HEK293T (cell line): Measurements from ENCODE around the gene TIMM50.
A peak's percentile ranks its signal among the peaks of the same experiment; 100 is the strongest.

Source experiments
- CTCF ChIA-PET: fragments of 350-600 bp; formaldehyde crosslinking; extraction: SDS; loops from one replicate; lab custom pipeline; 2021; ENCODE audit warnings: antibody characterized with exemption, inconsistent platforms; lab: Yijun Ruan, JAX
- POLR2A ChIA-PET: fragments of 350-600 bp; formaldehyde crosslinking; extraction: SDS; loops from one replicate; lab custom pipeline; 2020; ENCODE audit warnings: antibody characterized with exemption, inconsistent platforms; lab: Yijun Ruan, JAX
- DNase-seq: peaks from one replicate; pipeline ENCODE4 v3.0.0; 2012; ENCODE audit warnings: mixed read lengths; ENCODE audit errors: extremely low spot score
- ARNT ChIP-seq: fragments of 450-650 bp; IDR thresholded peaks from 2 replicates; pipeline ENCODE4 v1.6.1; 2017; ENCODE audit warnings: mild to moderate bottlenecking
- BHLHE40 ChIP-seq: fragments of 450-650 bp; IDR thresholded peaks from 2 replicates; pipeline ENCODE4 v1.6.1; 2016; ENCODE audit warnings: mild to moderate bottlenecking, moderate library complexity, borderline replicate concordance
- CTBP1 ChIP-seq: fragments of 450-650 bp; IDR thresholded peaks from 2 replicates; pipeline ENCODE4 v1.6.1; 2016; ENCODE audit warnings: borderline replicate concordance
- ELF4 ChIP-seq: fragments of 450-650 bp; IDR thresholded peaks from 2 replicates; pipeline ENCODE4 v1.6.1; 2017; ENCODE audit warnings: antibody characterized with exemption
- FOXA1 ChIP-seq: fragments of 450-650 bp; IDR thresholded peaks from 2 replicates; pipeline ENCODE4 v1.6.1; 2016; ENCODE audit warnings: mild to moderate bottlenecking
- FOXK2 ChIP-seq: fragments of 450-650 bp; IDR thresholded peaks from 2 replicates; pipeline ENCODE4 v1.6.1; 2016; ENCODE audit warnings: mild to moderate bottlenecking
- FOXM1 ChIP-seq: fragments of 450-650 bp; IDR thresholded peaks from 2 replicates; pipeline ENCODE4 v1.6.1; 2017; ENCODE audit warnings: mild to moderate bottlenecking, borderline replicate concordance
- HDGF ChIP-seq: fragments of 450-650 bp; IDR thresholded peaks from 2 replicates; pipeline ENCODE4 v1.6.1; 2017; ENCODE audit warnings: antibody characterized with exemption, borderline replicate concordance
- L3MBTL2 ChIP-seq: fragments of 450-650 bp; conservative IDR thresholded peaks from 2 replicates; pipeline ENCODE4 v1.6.1; 2016; ENCODE audit warnings: mild to moderate bottlenecking
- LEF1 ChIP-seq: fragments of 450-650 bp; IDR thresholded peaks from 2 replicates; pipeline ENCODE4 v1.6.1; 2017; ENCODE audit warnings: mild to moderate bottlenecking, borderline replicate concordance
- NFRKB ChIP-seq: fragments of 450-650 bp; IDR thresholded peaks from 2 replicates; pipeline ENCODE4 v1.6.1; 2016; ENCODE audit warnings: mild to moderate bottlenecking, moderate library complexity
- SP1 ChIP-seq: fragments of 450-650 bp; IDR thresholded peaks from 2 replicates; pipeline ENCODE4 v1.6.1; 2017
- SUZ12 ChIP-seq: fragments of 450-650 bp; IDR thresholded peaks from 2 replicates; pipeline ENCODE4 v1.6.1; 2016; ENCODE audit warnings: mild to moderate bottlenecking
- TARDBP ChIP-seq: fragments of 450-650 bp; IDR thresholded peaks from 2 replicates; pipeline ENCODE4 v1.6.1; 2016
- ZNF384 ChIP-seq: fragments of 450-650 bp; IDR thresholded peaks from 2 replicates; pipeline ENCODE4 v1.6.1; 2016
- TF ChIP-seq, protein P1 (sequence below): fragments of 450-650 bp; IDR thresholded peaks from 2 replicates; pipeline ENCODE4 v1.6.1; 2016

The TIMM50 gene

DNA sequence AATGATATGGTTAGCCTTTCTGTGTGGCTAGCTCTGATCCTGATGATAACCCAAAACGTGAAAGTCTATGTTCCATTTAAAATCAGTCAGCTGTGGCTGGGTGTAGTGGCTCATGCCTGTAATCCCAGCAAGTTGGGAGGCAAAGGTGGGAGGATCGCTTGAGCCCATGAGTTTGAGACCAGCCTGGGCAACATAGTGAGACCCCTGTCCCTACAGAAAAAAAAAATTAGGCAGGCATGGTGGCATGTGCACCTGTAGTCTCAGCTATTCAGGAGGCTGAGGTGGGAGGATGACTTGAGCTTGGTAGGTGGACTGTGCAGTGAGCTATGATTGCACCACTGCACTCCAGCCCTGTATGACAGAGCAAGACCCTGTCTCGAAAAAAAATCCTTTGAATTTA is 53.2 kb downstream of the TIMM50 start:
- ChIA-PET POLR2A (interaction anchor here (1.8 to 3.5 kb wide), 2 partner anchors 36 to 98 kb away, joined by 4 to 25 read pairs; partner anchors contain the start of gene RPS16), CTCF (interaction anchor here (0.6 to 1.6 kb wide), 3 partner anchors 14 to 59 kb away, joined by 4 to 6 read pairs (median 4); no protein-coding TSS in a partner anchor)
- TF ChIP-seq BHLHE40 (no peak), TARDBP (no peak), ZNF384 (no peak), ELF4 (no peak)

DNA sequence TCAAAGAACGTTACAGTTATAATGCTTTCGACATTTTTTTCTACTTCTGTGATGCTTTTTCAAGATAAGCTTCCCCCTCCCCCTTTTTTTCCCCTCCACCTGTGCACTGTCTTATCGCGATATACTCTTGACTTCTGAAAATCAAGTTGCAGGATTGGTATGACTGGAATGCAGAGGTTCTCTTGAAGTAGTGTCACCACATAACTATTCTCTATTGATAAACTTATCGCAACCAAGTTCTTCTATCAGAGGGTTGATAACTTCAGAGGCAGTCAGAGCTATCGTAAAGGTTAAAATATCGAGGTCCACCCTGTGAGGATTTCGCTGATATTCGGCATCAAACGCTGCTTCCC is 58.5 kb downstream of the TIMM50 start:
- no peak for DNase-seq
- ChIA-PET CTCF (no interaction called here), POLR2A (interaction anchor here (1.2 to 1.6 kb wide), 4 partner anchors 94 to 148 kb away, joined by 4 to 12 read pairs (median 4); partner anchors contain the start of genes MED29, PAF1, RPS16 and SUPT5H)
- 0 out of 2 replicates have a peak, but pooled peaks have one; percentile 10 for TF ChIP-seq ZNF384
- no peak for TF ChIP-seq SUZ12

More for the DNA sequence above, 53.2 kb downstream of the TIMM50 start:
- no peak for DNase-seq

DNA sequence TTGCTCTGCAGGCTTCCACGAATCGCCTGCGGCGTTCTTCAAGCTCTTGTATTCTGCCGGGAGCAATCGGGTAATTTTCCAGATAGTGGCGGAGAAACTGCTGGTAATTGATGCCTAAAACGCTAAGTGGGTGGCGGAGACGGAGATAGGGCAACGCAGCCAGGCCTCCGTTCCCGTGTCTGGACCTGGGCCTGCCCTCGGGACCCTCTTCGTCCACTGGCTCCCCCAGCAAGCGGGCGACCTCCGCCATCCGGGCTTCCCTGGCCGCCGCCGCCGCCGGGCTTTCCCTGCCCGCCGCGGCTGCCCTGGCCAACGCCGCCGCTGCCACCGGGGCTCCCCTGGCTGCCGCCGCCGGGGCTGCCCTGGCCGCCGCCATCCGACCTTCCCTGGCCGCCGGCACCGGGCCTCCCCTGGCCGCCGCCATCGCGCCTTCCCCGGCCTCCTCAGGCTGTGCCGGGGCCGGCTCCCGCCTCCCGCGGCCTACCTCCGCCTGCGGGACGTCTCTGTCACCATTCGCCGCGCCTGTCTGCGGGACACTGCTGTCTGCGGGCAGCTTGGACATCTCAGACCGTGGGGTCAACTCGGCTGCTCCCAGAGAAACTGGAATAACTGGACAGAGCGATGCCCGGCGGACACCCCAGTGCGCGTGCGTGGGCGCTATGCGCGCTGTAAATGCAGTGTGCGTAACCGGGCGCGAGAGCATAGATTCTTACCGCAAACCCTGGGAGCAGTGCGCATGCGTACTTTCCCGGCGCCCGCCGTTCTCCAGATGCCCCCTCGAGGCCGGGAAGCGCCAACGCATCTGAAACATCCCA is 59.1 kb downstream of the TIMM50 start, which contains the start of gene EID2:
Gene EID2, minus strand, starts transcription at position 644 of the 815 bp plus-strand sequence. Its CDS starts 82 bp downstream, at position 562.
- ChIA-PET CTCF (interaction anchor here (0.6 kb wide), 3 partner anchors 119 to 1394 kb away, joined by 3 read pairs; no protein-coding TSS in a partner anchor), POLR2A (interaction anchor here (1.2 to 1.6 kb wide), 4 partner anchors 95 to 149 kb away, joined by 4 to 12 read pairs (median 4); partner anchors contain the start of genes MED29, PAF1, RPS16 and SUPT5H)
- peak; percentile 98 for DNase-seq
- no peak for TF ChIP-seq L3MBTL2
- 0 out of 2 replicates have a peak, but pooled peaks have one; percentile 29 for TF ChIP-seq FOXM1
- no peak for TF ChIP-seq FOXA1
- TF ChIP-seq, protein P1, sequence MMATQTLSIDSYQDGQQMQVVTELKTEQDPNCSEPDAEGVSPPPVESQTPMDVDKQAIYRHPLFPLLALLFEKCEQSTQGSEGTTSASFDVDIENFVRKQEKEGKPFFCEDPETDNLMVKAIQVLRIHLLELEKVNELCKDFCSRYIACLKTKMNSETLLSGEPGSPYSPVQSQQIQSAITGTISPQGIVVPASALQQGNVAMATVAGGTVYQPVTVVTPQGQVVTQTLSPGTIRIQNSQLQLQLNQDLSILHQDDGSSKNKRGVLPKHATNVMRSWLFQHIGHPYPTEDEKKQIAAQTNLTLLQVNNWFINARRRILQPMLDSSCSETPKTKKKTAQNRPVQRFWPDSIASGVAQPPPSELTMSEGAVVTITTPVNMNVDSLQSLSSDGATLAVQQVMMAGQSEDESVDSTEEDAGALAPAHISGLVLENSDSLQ: no peak
- TF ChIP-seq FOXK2: no peak
- TF ChIP-seq HDGF: no peak
- TF ChIP-seq NFRKB: no peak
- no peak for TF ChIP-seq TARDBP
- no peak for TF ChIP-seq ZNF384
- no peak for TF ChIP-seq SP1
- no peak for TF ChIP-seq BHLHE40
- TF ChIP-seq ARNT: peak; percentile 42; the same call in 1 of the 2 replicates
- no peak for TF ChIP-seq CTBP1
- TF ChIP-seq SUZ12: no peak
- no peak for TF ChIP-seq LEF1
- no peak for TF ChIP-seq ELF4

DNA sequence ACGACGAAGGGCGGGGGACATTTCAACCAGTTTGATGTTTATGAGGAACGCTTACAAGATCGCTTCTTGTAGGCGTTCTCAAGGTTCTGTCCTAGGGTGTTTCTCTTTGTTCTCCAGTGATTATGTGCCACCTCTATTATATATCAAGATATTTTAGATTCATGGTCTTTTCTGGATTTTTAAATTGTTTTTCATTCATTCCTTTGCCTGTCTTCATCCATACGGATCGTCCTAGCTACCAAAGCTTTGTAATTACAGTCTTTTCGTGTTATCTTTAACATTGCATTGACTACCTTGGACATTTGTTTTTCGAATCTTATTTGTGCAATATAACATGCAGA is 59.7 kb downstream of the TIMM50 start:
- TF ChIP-seq, protein P1: 0 out of 2 replicates have a peak, but pooled peaks have one; percentile 17
- no peak for TF ChIP-seq ELF4
- no peak for DNase-seq
- POLR2A ChIA-PET: interaction anchor here (0.7 to 1.6 kb wide), 3 partner anchors 95 to 149 kb away, joined by 3 to 5 read pairs (median 4); partner anchors contain the start of genes MED29, PAF1, RPS16 and SUPT5H
- CTCF ChIA-PET: interaction anchor here (0.6 kb wide), 3 partner anchors 119 to 1393 kb away, joined by 3 read pairs; no protein-coding TSS in a partner anchor
